SU-DHL-6 (cell line): ENCODE results near the gene MEIS3.

Source experiments
- H2AFZ ChIP-seq: fragments of 200-600 bp; sonication (generic); 2 replicates; pipeline ENCODE4 v1.6.1; 2014; ENCODE audit warnings: low read depth, mild to moderate bottlenecking, moderate library complexity, mixed read lengths, antibody characterized with exemption, low read length; ENCODE audit not compliant: severe bottlenecking
- H3F3A ChIP-seq: fragments of 200-600 bp; shearing (Covaris generic); 2 replicates; pipeline ENCODE4 v1.6.0; 2016; ENCODE audit warnings: antibody characterized with exemption, mild to moderate bottlenecking; ENCODE audit not compliant: insufficient read depth
- H3K27ac ChIP-seq: fragments of 200-600 bp; sonication (generic); 2 replicates; pipeline ENCODE4 v1.5.1; 2016; ENCODE audit warnings: low read depth, mild to moderate bottlenecking, low read length, moderate library complexity, mixed read lengths
- H3K27me3 ChIP-seq: fragments of 200-600 bp; sonication (generic), shearing (Covaris generic); 2 replicates; pipeline ENCODE4 v1.6.0; 2014; ENCODE audit warnings: mild to moderate bottlenecking, low read length
- H3K36me3 ChIP-seq: fragments of 200-600 bp; sonication (generic); 2 replicates; pipeline ENCODE4 v1.6.1; 2014; ENCODE audit warnings: mild to moderate bottlenecking, low read length, mixed read lengths
- H3K4me2 ChIP-seq: fragments of 300-600, 200-600 bp; shearing (Covaris generic), sonication (generic); 2 replicates; pipeline ENCODE4 v1.6.0; 2014; ENCODE audit warnings: low read length, low read depth, mild to moderate bottlenecking; ENCODE audit not compliant: poor library complexity, severe bottlenecking
- H3K4me3 ChIP-seq: fragments of 200-600 bp; sonication (generic); 2 replicates; pipeline ENCODE4 v1.5.1; 2014; ENCODE audit warnings: antibody characterized with exemption, low read length, mild to moderate bottlenecking, mixed read lengths; ENCODE audit not compliant: insufficient read depth, poor library complexity, severe bottlenecking
- H3K79me2 ChIP-seq: fragments of 200-600 bp; sonication (generic); 2 replicates; pipeline ENCODE4 v1.6.1; 2014; ENCODE audit warnings: mild to moderate bottlenecking, low read length, moderate library complexity; ENCODE audit not compliant: insufficient read depth
- H3K9ac ChIP-seq: fragments of 200-600 bp; sonication (generic); 2 replicates; pipeline ENCODE4 v1.7.0; 2014; ENCODE audit warnings: mild to moderate bottlenecking, low read length
- H3K9me2 ChIP-seq: fragments of 200-600 bp; sonication (generic); replicated peaks from 2 replicates; pipeline ENCODE4 v1.6.1; 2014; ENCODE audit warnings: low read length; ENCODE audit not compliant: insufficient read depth
- H3K9me3 ChIP-seq: fragments of 200-600 bp; sonication (generic); 2 replicates; pipeline ENCODE4 v1.6.1; 2014; ENCODE audit warnings: low read length, mixed read lengths; ENCODE audit not compliant: insufficient read depth
- H4K20me1 ChIP-seq: fragments of 200-600 bp; sonication (generic); 2 replicates; pipeline ENCODE4 v1.6.1; 2014; ENCODE audit warnings: low read depth, mild to moderate bottlenecking, antibody characterized with exemption, low read length, moderate library complexity, mixed read lengths
- EZH2phosphoT487 ChIP-seq: fragments of 200-600 bp; sonication (generic), shearing (Covaris generic); conservative IDR thresholded peaks from 2 replicates; pipeline ENCODE4 v1.6.1; 2018; ENCODE audit warnings: mild to moderate bottlenecking, antibody characterized with exemption, low read length, moderate library complexity, mixed read lengths
- TF ChIP-seq, protein P1 (sequence below): fragments of 200-600 bp; sonication (generic); IDR thresholded peaks from one replicate; pipeline ENCODE4 v1.5.1; 2017; ENCODE audit warnings: antibody characterized with exemption, mild to moderate bottlenecking, low read length, moderate library complexity; ENCODE audit not compliant: insufficient read depth, poor library complexity, severe bottlenecking

The MEIS3 gene

DNA sequence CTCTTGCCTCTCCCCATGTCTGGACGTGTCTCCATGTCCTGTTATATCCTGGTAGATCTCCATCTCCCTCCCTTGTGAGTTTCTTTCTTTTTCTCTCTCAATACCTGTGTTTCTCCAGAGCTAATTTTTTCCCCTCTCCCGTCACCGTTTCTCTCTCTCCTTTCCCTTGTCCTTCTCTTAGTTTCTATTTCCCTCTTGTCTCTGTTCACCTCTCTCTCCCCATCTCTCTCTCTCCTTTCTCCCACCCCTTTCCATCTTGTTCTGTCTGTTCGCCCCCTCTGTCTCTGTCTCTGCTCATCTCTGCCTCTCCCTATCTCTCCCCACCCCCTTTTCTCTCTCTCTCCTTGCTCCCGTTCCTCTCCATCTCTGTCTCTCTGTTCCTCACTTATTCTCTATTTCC, 39.3 kb upstream of the MEIS3 start:
- Histone ChIP-seq H4K20me1 (no peaks in the 10 kb centered on the region), H3K36me3 (no peaks in the 10 kb centered on the region), H3K9me2 (no peaks in the 10 kb centered on the region), H3K27me3 (no peaks in the 10 kb centered on the region), H3K4me2 (no peak overlapping the region), H2AFZ (no peak overlapping the region), H3K79me2 (no peaks in the 10 kb centered on the region), H3K4me3 (no peak overlapping the region), H3K9me3 (peaks cover 4% of the 10 kb centered on the region; the same call in 1 of the 2 replicates), H3F3A (no peaks in the 10 kb centered on the region), H3K27ac (no peak overlapping the region), H3K9ac (no peak overlapping the region)
- TF ChIP-seq, protein P1, sequence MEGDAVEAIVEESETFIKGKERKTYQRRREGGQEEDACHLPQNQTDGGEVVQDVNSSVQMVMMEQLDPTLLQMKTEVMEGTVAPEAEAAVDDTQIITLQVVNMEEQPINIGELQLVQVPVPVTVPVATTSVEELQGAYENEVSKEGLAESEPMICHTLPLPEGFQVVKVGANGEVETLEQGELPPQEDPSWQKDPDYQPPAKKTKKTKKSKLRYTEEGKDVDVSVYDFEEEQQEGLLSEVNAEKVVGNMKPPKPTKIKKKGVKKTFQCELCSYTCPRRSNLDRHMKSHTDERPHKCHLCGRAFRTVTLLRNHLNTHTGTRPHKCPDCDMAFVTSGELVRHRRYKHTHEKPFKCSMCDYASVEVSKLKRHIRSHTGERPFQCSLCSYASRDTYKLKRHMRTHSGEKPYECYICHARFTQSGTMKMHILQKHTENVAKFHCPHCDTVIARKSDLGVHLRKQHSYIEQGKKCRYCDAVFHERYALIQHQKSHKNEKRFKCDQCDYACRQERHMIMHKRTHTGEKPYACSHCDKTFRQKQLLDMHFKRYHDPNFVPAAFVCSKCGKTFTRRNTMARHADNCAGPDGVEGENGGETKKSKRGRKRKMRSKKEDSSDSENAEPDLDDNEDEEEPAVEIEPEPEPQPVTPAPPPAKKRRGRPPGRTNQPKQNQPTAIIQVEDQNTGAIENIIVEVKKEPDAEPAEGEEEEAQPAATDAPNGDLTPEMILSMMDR: no peak
- TF ChIP-seq EZH2phosphoT487: no peak

DNA sequence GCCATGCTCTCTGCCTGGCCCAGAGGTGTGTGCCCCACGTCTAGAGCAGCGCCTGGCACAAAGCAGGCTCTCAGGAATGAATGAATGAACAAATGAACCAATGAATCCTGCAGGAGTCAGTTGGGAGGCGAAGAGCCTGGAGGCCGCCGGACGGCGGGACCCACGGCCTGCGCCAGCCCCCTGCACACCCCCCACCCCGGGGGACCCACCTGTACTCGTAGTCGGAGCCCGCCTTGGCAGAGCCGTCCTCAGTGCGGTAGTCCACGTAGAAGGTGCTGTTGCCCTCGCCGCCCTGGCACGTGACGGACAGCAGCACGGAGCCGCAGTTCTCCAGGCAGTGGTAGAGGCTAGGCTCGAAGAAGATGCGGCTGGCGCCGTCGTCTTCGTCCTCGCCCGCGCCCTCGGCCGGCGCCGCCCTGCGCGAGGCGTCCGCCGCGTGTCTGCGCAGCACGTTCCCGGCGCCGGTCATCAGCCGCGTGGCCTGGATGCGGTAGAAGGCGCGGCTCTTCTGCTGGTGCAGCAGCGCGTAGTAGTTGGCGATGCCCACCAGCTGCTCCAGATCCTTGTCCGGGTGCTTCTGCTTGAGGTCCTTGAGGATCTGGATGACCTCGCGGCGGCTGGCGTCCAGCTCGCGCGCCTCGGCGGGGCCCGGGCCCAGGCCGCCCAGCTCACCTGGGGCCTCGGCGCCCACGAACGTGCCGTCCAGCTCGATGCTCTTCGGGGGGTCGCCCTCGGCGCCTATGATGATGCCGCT, 37.6 kb upstream of the MEIS3 start:
- H3K9me3 ChIP-seq: peaks cover 4% of the 10 kb centered on the region; the same call in 1 of the 2 replicates

DNA sequence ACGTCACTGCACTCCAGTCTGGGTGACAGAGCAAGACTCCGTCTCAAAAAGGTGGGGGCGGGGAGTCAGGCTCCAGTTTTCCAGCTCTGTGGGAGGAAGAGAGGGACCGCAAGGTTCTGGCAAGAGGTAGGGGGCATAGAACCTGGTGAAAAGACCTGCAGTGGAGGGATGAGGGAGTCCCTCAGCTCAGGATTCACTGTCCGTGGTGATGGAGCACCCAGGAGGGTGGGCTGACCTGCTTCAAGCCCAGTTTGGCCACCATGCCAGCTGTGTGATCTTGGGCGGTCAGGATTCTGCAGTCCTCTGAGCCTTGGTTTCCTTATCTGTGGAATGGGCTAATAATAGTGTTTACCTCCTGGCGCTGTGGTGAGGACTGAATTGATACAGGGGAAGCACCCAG, 31.2 kb upstream of the MEIS3 start:
- H3K4me3 ChIP-seq: no peak overlapping the region
- no peaks in the 10 kb centered on the region for H3K36me3 ChIP-seq
- H3K4me2 ChIP-seq: no peak overlapping the region
- H3F3A ChIP-seq: no peaks in the 10 kb centered on the region
- no peak overlapping the region for H3K27ac ChIP-seq
- no peaks in the 10 kb centered on the region for H3K27me3 ChIP-seq
- TF ChIP-seq, protein P1: no peak
- TF ChIP-seq EZH2phosphoT487: no peak
- no peaks in the 10 kb centered on the region for H3K79me2 ChIP-seq
- H3K9me2 ChIP-seq: no peaks in the 10 kb centered on the region
- H3K9me3 ChIP-seq: peaks cover under 1% of the 10 kb centered on the region; the same call in 1 of the 2 replicates
- H4K20me1 ChIP-seq: no peaks in the 10 kb centered on the region
- no peak overlapping the region for H3K9ac ChIP-seq
- H2AFZ ChIP-seq: no peak overlapping the region

More for the DNA sequence above, 37.6 kb upstream of the MEIS3 start:
- Histone ChIP-seq H3F3A (no peaks in the 10 kb centered on the region), H4K20me1 (no peaks in the 10 kb centered on the region), H3K9ac (no peak overlapping the region), H3K27ac (no peak overlapping the region), H3K4me3 (no peak overlapping the region), H3K27me3 (no peaks in the 10 kb centered on the region), H3K4me2 (no peak overlapping the region), H2AFZ (no peak overlapping the region), H3K36me3 (no peaks in the 10 kb centered on the region), H3K79me2 (no peaks in the 10 kb centered on the region), H3K9me2 (no peaks in the 10 kb centered on the region)
- TF ChIP-seq EZH2phosphoT487: no peak
- TF ChIP-seq, protein P1: no peak
